HG03432 (cell line): ENCODE data around the gene TSC22D3.
"Not testable (repeated sequence)": the region's sequence is repeated elsewhere in the genome, so short reads cannot be mapped to it uniquely, and the experiment has no call there.

ENCODE experiments used
- ATAC-seq: cut with Tn5 transposase; IDR thresholded peaks from one replicate; pipeline ENCODE4 v1.9.1; 2021; ENCODE audit warnings: mild to moderate bottlenecking, moderate library complexity; ENCODE audit not compliant: unreplicated experiment

TSC22D3 gene

GRCh38 chrX:107775734-107776511 lies at the start of gene TSC22D3:
TSC22D3 (minus strand) TSS chrX:107775787; CDS start chrX:107775419, 368 bp downstream.
- ATAC-seq, result peak; percentile 90

GRCh38 chrX:107823456-107823855 lies 47.9 kb upstream of the TSC22D3 start:
- ATAC-seq, result no peak

GRCh38 chrX:107823042-107823441 lies 47.5 kb upstream of the TSC22D3 start:
- ATAC-seq, result no peak

- no peak for ATAC-seq
These were observed 43.4 kb upstream of the TSC22D3 start for GRCh38 chrX:107818900-107819521.

- not testable (repeated sequence) for ATAC-seq
These were observed 34.5 kb upstream of the TSC22D3 start for GRCh38 chrX:107810053-107810452.

- no peak for ATAC-seq
These were observed 29.6 kb upstream of the TSC22D3 start for GRCh38 chrX:107805179-107805578.

- no peak for ATAC-seq
These were observed 28.8 kb upstream of the TSC22D3 start for GRCh38 chrX:107804427-107804826.

- no peak for ATAC-seq
These were observed 12.2 kb upstream of the TSC22D3 start for GRCh38 chrX:107787827-107788226.

- ATAC-seq, result no peak
These were observed 4.9 kb upstream of the TSC22D3 start for GRCh38 chrX:107780525-107780924.

GRCh38 chrX:107777536-107777832 lies 1.9 kb upstream of the TSC22D3 start, which contains the start of gene NCBP2L:
NCBP2L (plus strand) TSS chrX:107777733; CDS start chrX:107794221, 16,488 bp downstream.
- no peak for ATAC-seq

- peak; percentile 71 for ATAC-seq
These were observed 1.3 kb upstream of the TSC22D3 start for GRCh38 chrX:107776649-107777535.

GRCh38 chrX:107775000-107775733 lies 420 bp downstream of the TSC22D3 start:
- peak; percentile 34 for ATAC-seq

- ATAC-seq, result no peak
These were observed 1.6 kb downstream of the TSC22D3 start for GRCh38 chrX:107773906-107774435.

- ATAC-seq, result no peak
These were observed 2.4 kb downstream of the TSC22D3 start for GRCh38 chrX:107773206-107773605.

- no peak for ATAC-seq
These were observed 5.8 kb downstream of the TSC22D3 start for GRCh38 chrX:107769581-107770317.

- no peak for ATAC-seq
These were observed 7.5 kb downstream of the TSC22D3 start for GRCh38 chrX:107768051-107768450.

- ATAC-seq, result peak; percentile 62
These were observed 9.0 kb downstream of the TSC22D3 start for GRCh38 chrX:107766470-107767150.

- ATAC-seq, result no peak
These were observed 10.6 kb downstream of the TSC22D3 start for GRCh38 chrX:107764845-107765608.
